ENCODE results near the gene TBC1D5.
"Not testable (repeated sequence)": the region's sequence is repeated elsewhere in the genome, so short reads cannot be mapped to it uniquely, and the experiment has no call there.

TBC1D5 gene

GRCh38 chr3:17132286-17133115 is 609.9 kb downstream of the TBC1D5 start:
- H3K4me1 ChIP-seq (ENCODE audit: control insufficient read depth, insufficient read depth, low read length): no peaks in the 10 kb centered on the region
- no peak overlapping the region for H3K9ac ChIP-seq (ENCODE audit: low read length)
- no peaks in the 10 kb centered on the region for H3K27me3 ChIP-seq (ENCODE audit: control insufficient read depth, insufficient read depth, low read length)
- no peaks in the 10 kb centered on the region for H3K9me3 ChIP-seq (ENCODE audit: control insufficient read depth, low read length)
- H3K36me3 ChIP-seq (ENCODE audit: control insufficient read depth, insufficient read depth, low read length): no peaks in the 10 kb centered on the region
- no peak overlapping the region for H3K4me3 ChIP-seq (ENCODE audit: low read length)

DNA sequence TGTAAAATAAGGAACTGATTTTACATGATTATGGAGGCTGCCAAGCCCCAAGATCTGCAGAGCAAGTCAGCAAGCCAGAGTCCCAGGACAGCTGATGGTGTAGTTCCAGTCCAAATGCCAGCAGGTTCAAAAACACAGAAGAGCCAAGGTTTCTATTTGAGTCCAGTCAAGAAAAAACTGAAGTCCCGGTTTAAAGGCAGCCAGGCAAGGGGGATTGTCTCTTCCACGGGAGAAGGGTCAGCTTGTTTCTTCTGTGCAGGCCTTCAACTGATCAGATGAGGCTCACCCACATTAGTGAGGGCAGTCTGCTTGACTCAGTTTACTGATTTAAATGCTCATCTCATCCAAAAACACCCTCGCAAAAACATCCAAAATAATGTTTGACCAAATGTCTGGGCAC is 611.5 kb downstream of the TBC1D5 start:
- H3K27me3 ChIP-seq (ENCODE audit: control insufficient read depth, insufficient read depth, low read length): no peaks in the 10 kb centered on the region
- no peak overlapping the region for H3K9ac ChIP-seq (ENCODE audit: low read length)
- H3K9me3 ChIP-seq (ENCODE audit: control insufficient read depth, low read length): no peaks in the 10 kb centered on the region
- no peak overlapping the region for H3K4me3 ChIP-seq (ENCODE audit: low read length)
- H3K4me1 ChIP-seq (ENCODE audit: control insufficient read depth, insufficient read depth, low read length): no peaks in the 10 kb centered on the region
- no peaks in the 10 kb centered on the region for H3K36me3 ChIP-seq (ENCODE audit: control insufficient read depth, insufficient read depth, low read length)

DNA sequence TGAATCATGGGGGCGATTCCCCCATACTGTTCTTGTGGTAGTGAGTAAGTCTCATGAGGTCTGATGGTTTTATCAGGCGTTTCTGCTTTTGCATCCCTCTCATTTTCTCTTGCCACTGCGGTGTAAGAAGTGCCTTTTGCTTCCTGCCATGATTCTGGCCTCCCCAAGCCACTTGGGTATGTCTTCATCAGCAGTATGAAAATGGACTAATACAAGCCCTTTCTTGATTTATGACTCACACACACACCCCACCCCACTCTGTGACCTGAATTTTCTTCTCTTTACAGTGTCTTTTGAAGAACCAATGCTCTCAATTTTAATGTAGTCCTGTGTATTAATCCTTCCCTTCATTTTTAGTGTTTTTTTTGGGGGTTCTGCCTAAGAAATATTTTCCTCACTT is 612.9 kb downstream of the TBC1D5 start:
- no peaks in the 10 kb centered on the region for H3K9me3 ChIP-seq (ENCODE audit: control insufficient read depth, low read length)
- H3K36me3 ChIP-seq (ENCODE audit: control insufficient read depth, insufficient read depth, low read length): no peaks in the 10 kb centered on the region
- no peak overlapping the region for H3K4me3 ChIP-seq (ENCODE audit: low read length)
- H3K4me1 ChIP-seq (ENCODE audit: control insufficient read depth, insufficient read depth, low read length): no peaks in the 10 kb centered on the region
- no peaks in the 10 kb centered on the region for H3K27me3 ChIP-seq (ENCODE audit: control insufficient read depth, insufficient read depth, low read length)
- H3K9ac ChIP-seq (ENCODE audit: low read length): no peak overlapping the region

- H3K9me3 ChIP-seq (ENCODE audit: control insufficient read depth, low read length); H3K36me3 ChIP-seq (ENCODE audit: control insufficient read depth, insufficient read depth, low read length); H3K4me3 ChIP-seq (ENCODE audit: low read length); H3K4me1 ChIP-seq (ENCODE audit: control insufficient read depth, insufficient read depth, low read length); H3K9ac ChIP-seq (ENCODE audit: low read length); H3K27me3 ChIP-seq (ENCODE audit: control insufficient read depth, insufficient read depth, low read length): not testable (repeated sequence)
Measured at GRCh38 chr3:17128671-17129070, 613.8 kb downstream of the TBC1D5 start.

- Histone ChIP-seq H3K4me3 (ENCODE audit: low read length) (no peak overlapping the region), H3K4me1 (ENCODE audit: control insufficient read depth, insufficient read depth, low read length) (no peaks in the 10 kb centered on the region), H3K27me3 (ENCODE audit: control insufficient read depth, insufficient read depth, low read length) (no peaks in the 10 kb centered on the region), H3K9me3 (ENCODE audit: control insufficient read depth, low read length) (no peaks in the 10 kb centered on the region), H3K36me3 (ENCODE audit: control insufficient read depth, insufficient read depth, low read length) (no peaks in the 10 kb centered on the region), H3K9ac (ENCODE audit: low read length) (no peak overlapping the region)
Measured at GRCh38 chr3:17125738-17126442, 616.5 kb downstream of the TBC1D5 start.

- no peaks in the 10 kb centered on the region for H3K36me3 ChIP-seq (ENCODE audit: control insufficient read depth, insufficient read depth, low read length)
- no peaks in the 10 kb centered on the region for H3K27me3 ChIP-seq (ENCODE audit: control insufficient read depth, insufficient read depth, low read length)
- H3K9me3 ChIP-seq (ENCODE audit: control insufficient read depth, low read length): no peaks in the 10 kb centered on the region
- no peak overlapping the region for H3K4me3 ChIP-seq (ENCODE audit: low read length)
- H3K4me1 ChIP-seq (ENCODE audit: control insufficient read depth, insufficient read depth, low read length): no peaks in the 10 kb centered on the region
- H3K9ac ChIP-seq (ENCODE audit: low read length): no peak overlapping the region
Measured at GRCh38 chr3:17122758-17123157, 619.7 kb downstream of the TBC1D5 start.

DNA sequence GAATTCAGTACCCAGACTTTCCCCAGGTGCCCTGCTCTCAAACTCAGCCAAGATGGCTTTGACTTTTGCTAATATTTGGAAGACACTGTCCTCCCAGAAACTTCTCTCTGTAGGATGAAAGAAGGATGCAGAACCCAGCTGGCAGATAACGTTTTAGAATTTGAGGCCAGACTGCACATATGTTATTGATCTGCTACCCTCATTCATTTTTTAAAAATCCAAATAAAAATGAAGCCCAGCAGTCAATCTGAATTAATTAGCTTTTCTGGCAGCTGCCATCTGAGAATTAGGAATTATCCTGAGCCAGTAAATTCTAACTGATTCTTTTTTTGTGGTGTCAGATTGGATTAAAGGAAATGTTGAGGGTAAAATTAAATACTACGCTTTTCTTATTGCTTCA is 621.1 kb downstream of the TBC1D5 start:
- Histone ChIP-seq H3K27me3 (ENCODE audit: control insufficient read depth, insufficient read depth, low read length) (no peaks in the 10 kb centered on the region), H3K9me3 (ENCODE audit: control insufficient read depth, low read length) (no peaks in the 10 kb centered on the region), H3K4me3 (ENCODE audit: low read length) (no peak overlapping the region), H3K36me3 (ENCODE audit: control insufficient read depth, insufficient read depth, low read length) (no peaks in the 10 kb centered on the region), H3K4me1 (ENCODE audit: control insufficient read depth, insufficient read depth, low read length) (no peaks in the 10 kb centered on the region), H3K9ac (ENCODE audit: low read length) (no peak overlapping the region)

- H3K36me3 ChIP-seq (ENCODE audit: control insufficient read depth, insufficient read depth, low read length): no peaks in the 10 kb centered on the region
- no peaks in the 10 kb centered on the region for H3K27me3 ChIP-seq (ENCODE audit: control insufficient read depth, insufficient read depth, low read length)
- H3K9me3 ChIP-seq (ENCODE audit: control insufficient read depth, low read length): no peaks in the 10 kb centered on the region
- H3K4me1 ChIP-seq (ENCODE audit: control insufficient read depth, insufficient read depth, low read length): no peaks in the 10 kb centered on the region
- H3K9ac ChIP-seq (ENCODE audit: low read length): no peak overlapping the region
- H3K4me3 ChIP-seq (ENCODE audit: low read length): no peak overlapping the region
Measured at GRCh38 chr3:17120115-17120514, 622.3 kb downstream of the TBC1D5 start.

GRCh38 chr3:17119201-17120072 is 623.0 kb downstream of the TBC1D5 start:
- Histone ChIP-seq H3K4me1 (ENCODE audit: control insufficient read depth, insufficient read depth, low read length) (no peaks in the 10 kb centered on the region), H3K27me3 (ENCODE audit: control insufficient read depth, insufficient read depth, low read length) (no peaks in the 10 kb centered on the region), H3K9ac (ENCODE audit: low read length) (no peak overlapping the region), H3K4me3 (ENCODE audit: low read length) (no peak overlapping the region), H3K36me3 (ENCODE audit: control insufficient read depth, insufficient read depth, low read length) (no peaks in the 10 kb centered on the region), H3K9me3 (ENCODE audit: control insufficient read depth, low read length) (no peaks in the 10 kb centered on the region)

DNA sequence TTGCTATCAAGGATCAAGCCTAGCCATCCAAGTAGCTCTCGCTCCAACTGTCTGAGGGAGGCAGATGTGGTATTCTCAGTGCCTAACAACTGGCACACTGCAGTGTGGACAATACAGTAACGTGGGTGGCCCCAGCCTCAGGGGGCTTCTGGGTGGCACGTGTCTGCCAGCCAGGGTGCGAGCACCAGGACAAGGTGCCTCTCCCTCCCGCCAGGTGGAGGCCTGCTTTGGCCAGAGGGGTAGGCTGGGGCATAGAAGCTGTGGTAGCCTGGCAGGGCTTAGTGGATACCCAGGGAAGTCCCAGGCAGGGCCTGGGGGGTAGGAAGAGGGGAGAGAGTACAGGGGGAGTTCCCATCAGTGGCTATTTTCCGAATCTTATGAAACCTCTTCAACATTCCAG is 623.7 kb downstream of the TBC1D5 start:
- Histone ChIP-seq H3K9me3 (ENCODE audit: control insufficient read depth, low read length) (no peaks in the 10 kb centered on the region), H3K4me1 (ENCODE audit: control insufficient read depth, insufficient read depth, low read length) (no peaks in the 10 kb centered on the region), H3K4me3 (ENCODE audit: low read length) (no peak overlapping the region), H3K36me3 (ENCODE audit: control insufficient read depth, insufficient read depth, low read length) (no peaks in the 10 kb centered on the region), H3K9ac (ENCODE audit: low read length) (no peak overlapping the region), H3K27me3 (ENCODE audit: control insufficient read depth, insufficient read depth, low read length) (no peaks in the 10 kb centered on the region)

DNA sequence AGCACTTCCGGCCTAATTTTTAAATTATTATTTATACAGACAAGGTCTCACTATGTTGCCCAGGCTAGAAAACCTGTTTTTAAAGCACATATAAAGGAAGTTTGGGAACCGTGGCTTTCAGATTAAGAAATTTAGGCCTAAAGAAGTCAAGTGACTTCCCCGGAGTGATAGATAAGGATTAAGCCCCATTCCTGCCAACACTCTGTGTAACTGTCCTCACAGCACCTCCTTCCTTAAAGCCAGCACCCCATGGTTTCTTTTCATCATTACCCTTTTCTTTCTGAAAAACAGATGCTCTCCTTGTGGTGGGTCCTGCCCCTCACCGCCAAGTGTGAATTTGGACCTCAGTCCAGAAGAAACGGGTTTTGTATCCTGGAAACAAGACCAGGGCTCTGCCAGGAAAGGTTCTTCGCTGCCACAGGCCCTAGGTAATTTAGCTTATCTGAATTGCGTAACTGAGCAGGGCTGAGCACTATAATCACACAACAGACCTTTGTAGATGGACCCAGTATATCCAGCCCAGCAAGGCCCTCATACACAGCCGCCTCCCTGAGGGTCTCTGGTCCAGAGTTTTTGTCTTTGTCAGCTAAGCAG is 626.3 kb downstream of the TBC1D5 start:
- no peaks in the 10 kb centered on the region for H3K4me1 ChIP-seq (ENCODE audit: control insufficient read depth, insufficient read depth, low read length)
- H3K36me3 ChIP-seq (ENCODE audit: control insufficient read depth, insufficient read depth, low read length): no peaks in the 10 kb centered on the region
- no peak overlapping the region for H3K4me3 ChIP-seq (ENCODE audit: low read length)
- no peaks in the 10 kb centered on the region for H3K27me3 ChIP-seq (ENCODE audit: control insufficient read depth, insufficient read depth, low read length)
- H3K9me3 ChIP-seq (ENCODE audit: control insufficient read depth, low read length): no peaks in the 10 kb centered on the region
- H3K9ac ChIP-seq (ENCODE audit: low read length): no peak overlapping the region
